Vagina (tissue), 2 donors: Measurements from ENCODE around the gene REL. TPM values are rescaled to one million over a fixed set of nuclear protein-coding genes. Genes with fewer than 3 reads are reported as not detected.

ENCODE experiments used
- DNase-seq, 2 donors: peaks; one replicate each; pipeline ENCODE4 v3.0.0-alpha.2; 2017; ENCODE audit errors: extremely low spot score in 2 of 2
- H3K27ac ChIP-seq: fragments of 200-600 bp; sonication (generic); one replicate; pipeline ENCODE4 v1.5.1; 2019
- H3K27me3 ChIP-seq: fragments of 200-600 bp; sonication (generic); one replicate; pipeline ENCODE4 v1.5.1; 2019
- H3K36me3 ChIP-seq, 2 donors: fragments of 200-600 bp; sonication (generic); one replicate each; pipeline ENCODE4 v1.5.1; 2017 to 2019
- H3K4me1 ChIP-seq: fragments of 200-600 bp; sonication (generic); one replicate; pipeline ENCODE4 v1.5.1; 2019
- H3K4me3 ChIP-seq, 2 donors: fragments of 200-600 bp; sonication (generic); 1 replicate in 1 of 2; 2 replicates in 1 of 2; pipeline ENCODE4 v1.5.1; 2016 to 2019
- H3K9me3 ChIP-seq: fragments of 200-600 bp; sonication (generic); one replicate; pipeline ENCODE4 v1.5.1; 2019
- POLR2A ChIP-seq, 2 donors: fragments of 450-650 bp; IDR thresholded peaks; one replicate each; pipeline ENCODE4 v1.6.1; 2017; ENCODE audit warnings: antibody characterized with exemption in 2 of 2, mild to moderate bottlenecking in 2 of 2, moderate library complexity in 2 of 2
- POLR2AphosphoS5 ChIP-seq, 2 donors: sonication (generic); formaldehyde crosslinking; IDR thresholded peaks; one replicate each; pipeline ENCODE4 v1.9.0; 2017; ENCODE audit warnings: antibody characterized with exemption in 2 of 2, mild to moderate bottlenecking in 2 of 2, low read depth in 1 of 2; ENCODE audit not compliant: insufficient read depth in 1 of 2
- intact Hi-C: fragments of 100-400 bp; cut with DNase I; formaldehyde crosslinking; loops from one replicate; pipeline ENCODE4 v1.15.1; 2023
- total RNA-seq: library from RNA; depleted of rRNA; stranded (reverse); fragments of >200 nt; gene quantifications from one replicate; pipeline ENCODE4 v1.2.3, GENCODE V29; 2016
- TF ChIP-seq, protein P1 (sequence below), 3 experiments: fragments of 450-650 bp in 2 of 3; fragments of 200-600 bp in 1 of 3; sonication (generic) in 1 of 3; IDR thresholded peaks; one replicate each; pipeline ENCODE4 v1.5.1; 2017 to 2019; ENCODE audit warnings: antibody characterized with exemption in 3 of 3, mild to moderate bottlenecking in 2 of 3, moderate library complexity in 2 of 3

The REL gene
- total RNA-seq, 1 donor from 2014 or later = 29.0 TPM

DNA sequence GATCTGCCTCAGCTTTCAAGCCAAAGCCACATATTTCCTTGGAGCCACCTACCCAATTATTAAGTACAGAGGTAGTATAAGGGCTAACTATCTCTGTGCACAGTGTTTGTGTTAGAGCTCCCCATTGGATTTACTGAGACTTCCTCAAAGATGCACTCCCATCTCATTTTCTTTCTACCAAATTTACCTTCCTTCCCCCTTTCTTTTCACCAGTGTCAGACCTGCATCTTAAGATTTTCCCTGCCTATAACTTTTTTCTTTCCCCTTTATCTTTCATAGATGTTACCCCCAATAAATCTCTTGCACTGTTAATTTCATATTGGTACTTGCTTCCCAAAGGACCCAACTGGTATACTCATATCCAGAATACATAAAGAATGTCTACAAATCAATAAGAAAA lies 5.9 kb upstream of the REL start:
- TF ChIP-seq POLR2AphosphoS5 (IDR thresholded peaks at IDR 0.05; ENCODE audit: insufficient read depth in 1 of 2, low read depth in 1 of 2) (no peak), POLR2A (IDR thresholded peaks at IDR 0.05) (no peak)
- TF ChIP-seq, protein P1, sequence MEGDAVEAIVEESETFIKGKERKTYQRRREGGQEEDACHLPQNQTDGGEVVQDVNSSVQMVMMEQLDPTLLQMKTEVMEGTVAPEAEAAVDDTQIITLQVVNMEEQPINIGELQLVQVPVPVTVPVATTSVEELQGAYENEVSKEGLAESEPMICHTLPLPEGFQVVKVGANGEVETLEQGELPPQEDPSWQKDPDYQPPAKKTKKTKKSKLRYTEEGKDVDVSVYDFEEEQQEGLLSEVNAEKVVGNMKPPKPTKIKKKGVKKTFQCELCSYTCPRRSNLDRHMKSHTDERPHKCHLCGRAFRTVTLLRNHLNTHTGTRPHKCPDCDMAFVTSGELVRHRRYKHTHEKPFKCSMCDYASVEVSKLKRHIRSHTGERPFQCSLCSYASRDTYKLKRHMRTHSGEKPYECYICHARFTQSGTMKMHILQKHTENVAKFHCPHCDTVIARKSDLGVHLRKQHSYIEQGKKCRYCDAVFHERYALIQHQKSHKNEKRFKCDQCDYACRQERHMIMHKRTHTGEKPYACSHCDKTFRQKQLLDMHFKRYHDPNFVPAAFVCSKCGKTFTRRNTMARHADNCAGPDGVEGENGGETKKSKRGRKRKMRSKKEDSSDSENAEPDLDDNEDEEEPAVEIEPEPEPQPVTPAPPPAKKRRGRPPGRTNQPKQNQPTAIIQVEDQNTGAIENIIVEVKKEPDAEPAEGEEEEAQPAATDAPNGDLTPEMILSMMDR (IDR thresholded peaks at IDR 0.05) = no peak
- intact Hi-C loops = no loop called here
- no peak overlapping the region for H3K4me3 ChIP-seq
- H3K36me3 ChIP-seq = no peaks in the 10 kb centered on the region
- no peak for DNase-seq
- no peaks in the 10 kb centered on the region for H3K9me3 ChIP-seq
- no peak overlapping the region for H3K27ac ChIP-seq
- H3K4me1 ChIP-seq = peaks cover 5% of the 10 kb centered on the region
- H3K27me3 ChIP-seq = no peaks in the 10 kb centered on the region

DNA sequence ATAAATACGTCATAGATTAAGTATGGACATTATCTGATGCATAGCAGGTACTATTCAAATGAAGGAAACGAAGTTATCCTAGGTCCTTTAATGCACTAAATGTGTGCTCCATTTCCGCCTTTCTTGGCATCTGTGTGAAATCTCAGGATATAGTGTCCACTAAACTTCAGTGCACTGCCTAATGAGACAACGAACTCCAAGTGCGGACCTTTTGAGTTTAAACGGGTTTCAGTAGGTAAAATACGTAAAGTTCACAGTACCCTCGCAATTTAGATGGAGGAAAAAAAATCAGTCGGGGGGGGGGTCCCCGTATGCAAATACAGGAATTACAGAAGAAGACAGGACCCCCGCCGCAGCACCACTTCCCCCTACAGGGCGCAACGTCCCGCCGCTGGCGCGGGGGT lies 729 bp upstream of the REL start:
- no peaks in the 10 kb centered on the region for H3K9me3 ChIP-seq
- peak overlapping the region; percentile 83 to 94 for H3K4me3 ChIP-seq
- H3K27ac ChIP-seq = peak overlapping the region; percentile 91
- H3K27me3 ChIP-seq = no peaks in the 10 kb centered on the region
- DNase-seq = no peak
- peaks cover 25% of the 10 kb centered on the region for H3K4me1 ChIP-seq
- no peak for TF ChIP-seq POLR2AphosphoS5 (IDR thresholded peaks at IDR 0.05; ENCODE audit: insufficient read depth in 1 of 2, low read depth in 1 of 2)
- TF ChIP-seq POLR2A (IDR thresholded peaks at IDR 0.05) = no peak
- TF ChIP-seq, protein P1 (IDR thresholded peaks at IDR 0.05) = no peak
- no peaks in the 10 kb centered on the region for H3K36me3 ChIP-seq
- intact Hi-C loops = loop anchor here (10.0 kb wide), 1 partner anchor 294 kb away; no protein-coding TSS in a partner anchor

DNA sequence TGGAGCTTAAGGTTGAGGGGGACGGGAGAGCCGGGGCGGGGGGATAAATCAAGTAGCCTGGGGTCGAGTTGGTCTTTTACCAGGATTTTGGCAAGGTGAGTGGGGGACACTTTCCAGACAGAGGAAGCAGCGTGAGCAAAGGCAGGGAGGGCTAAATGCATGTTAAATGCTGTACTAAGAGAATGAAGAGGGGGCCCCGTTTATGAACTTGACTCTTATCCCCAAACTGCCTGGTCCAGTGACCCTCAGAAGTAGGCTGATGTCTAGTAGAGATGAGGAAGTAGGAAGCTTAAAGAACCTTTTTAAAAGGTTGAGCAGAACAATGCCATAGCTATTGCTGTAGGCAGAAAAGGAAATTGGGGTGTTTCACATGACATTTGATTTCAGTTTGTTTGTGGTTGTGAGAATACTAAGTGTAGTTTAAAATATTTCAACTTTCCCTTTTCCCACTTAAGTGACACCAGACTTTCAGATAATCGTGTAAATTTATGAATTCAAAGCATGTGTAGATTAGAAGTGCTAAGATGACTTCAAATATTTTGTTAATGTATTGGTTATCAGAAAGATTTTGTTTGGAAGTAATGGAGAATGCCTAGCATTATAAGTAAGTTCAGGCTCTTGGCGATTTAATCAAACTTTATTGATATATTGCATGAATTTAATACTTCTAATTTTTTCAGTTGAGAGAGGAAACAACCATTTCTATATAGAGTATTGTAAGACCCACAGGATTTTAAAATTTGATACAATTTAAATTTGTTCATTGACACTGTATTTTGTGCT lies 1.8 kb downstream of the REL start:
- peak overlapping the region; percentile 83 to 94 for H3K4me3 ChIP-seq
- peak in 1 of 2 donors; percentile 22 for TF ChIP-seq POLR2AphosphoS5 (IDR thresholded peaks at IDR 0.05; ENCODE audit: insufficient read depth in 1 of 2, low read depth in 1 of 2)
- TF ChIP-seq, protein P1 (IDR thresholded peaks at IDR 0.05) = no peak
- peaks cover 43% of the 10 kb centered on the region for H3K4me1 ChIP-seq
- peak overlapping the region; percentile 91 for H3K27ac ChIP-seq
- no peaks in the 10 kb centered on the region for H3K9me3 ChIP-seq
- no peak for DNase-seq
- H3K36me3 ChIP-seq = no peaks in the 10 kb centered on the region
- intact Hi-C loops = loop anchor here (10.0 kb wide), 1 partner anchor 292 kb away; no protein-coding TSS in a partner anchor
- no peaks in the 10 kb centered on the region for H3K27me3 ChIP-seq

DNA sequence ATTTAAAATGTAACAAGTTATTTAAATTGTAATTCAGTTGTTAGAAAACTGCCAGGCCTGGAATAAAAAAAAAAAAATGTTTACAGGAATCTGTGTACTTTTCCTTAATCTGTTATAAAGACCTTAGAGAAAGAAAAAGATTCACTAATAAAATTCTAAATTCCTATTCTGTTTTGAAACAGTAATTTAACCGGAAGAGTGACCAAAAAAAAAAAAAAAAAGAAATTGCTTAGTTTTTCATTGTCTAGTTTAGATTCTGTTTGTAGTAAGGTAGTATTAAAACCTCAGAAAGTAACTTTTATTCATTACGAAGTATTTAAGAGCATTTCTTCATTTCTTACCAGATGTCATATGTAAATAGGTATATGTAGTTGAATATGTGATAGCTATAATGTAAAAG lies 2.5 kb downstream of the REL start:
- peak overlapping the region in 1 of 2 donors; percentile 94 for H3K4me3 ChIP-seq
- peak overlapping the region; percentile 91 for H3K27ac ChIP-seq
- no peaks in the 10 kb centered on the region for H3K36me3 ChIP-seq
- H3K9me3 ChIP-seq = no peaks in the 10 kb centered on the region
- peaks cover 43% of the 10 kb centered on the region for H3K4me1 ChIP-seq
- intact Hi-C loops = loop anchor here (10.0 kb wide), 1 partner anchor 291 kb away; no protein-coding TSS in a partner anchor
- TF ChIP-seq, protein P1 (IDR thresholded peaks at IDR 0.05) = no peak
- TF ChIP-seq POLR2A (IDR thresholded peaks at IDR 0.05) (no peak), POLR2AphosphoS5 (IDR thresholded peaks at IDR 0.05; ENCODE audit: insufficient read depth in 1 of 2, low read depth in 1 of 2) (no peak)
- H3K27me3 ChIP-seq = no peaks in the 10 kb centered on the region
- no peak for DNase-seq

DNA sequence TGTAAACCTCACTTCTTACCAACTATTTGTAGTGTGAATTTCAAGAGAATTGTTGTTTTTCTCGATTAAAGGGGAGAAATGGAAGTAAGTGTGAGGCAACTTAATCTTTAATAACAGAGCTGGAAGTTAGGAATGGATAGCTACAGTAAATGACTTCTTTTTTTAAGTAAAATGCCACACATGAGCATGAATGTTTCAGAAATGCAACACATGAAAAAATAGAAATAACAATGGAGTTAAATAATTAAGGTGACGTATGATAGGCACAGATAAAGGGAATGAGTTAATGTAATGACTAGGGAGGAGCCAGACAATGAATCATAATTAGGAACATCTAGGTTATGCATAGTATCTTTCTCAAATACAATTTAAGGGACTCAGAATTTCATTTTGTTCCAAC lies 3.4 kb downstream of the REL start:
- peak overlapping the region in 1 of 2 donors; percentile 11 for H3K4me3 ChIP-seq
- intact Hi-C loops = loop anchor here (10.0 kb wide), 1 partner anchor 290 kb away; no protein-coding TSS in a partner anchor

More for the DNA sequence above, 3.4 kb downstream of the REL start:
- H3K36me3 ChIP-seq = no peaks in the 10 kb centered on the region
- H3K27ac ChIP-seq = peak overlapping the region; percentile 91
- TF ChIP-seq, protein P1 (IDR thresholded peaks at IDR 0.05) = no peak
- TF ChIP-seq POLR2AphosphoS5 (IDR thresholded peaks at IDR 0.05; ENCODE audit: insufficient read depth in 1 of 2, low read depth in 1 of 2) (peak in 1 of 2 donors; percentile 67), POLR2A (IDR thresholded peaks at IDR 0.05) (no peak)
- no peaks in the 10 kb centered on the region for H3K27me3 ChIP-seq
- H3K9me3 ChIP-seq = no peaks in the 10 kb centered on the region
- peaks cover 43% of the 10 kb centered on the region for H3K4me1 ChIP-seq
- no peak for DNase-seq
